ENCODE data around the gene WDR35.

WDR35 gene

GRCh38 chr2:20008703-20009102 lies 18.8 kb upstream of the WDR35 start:
- DNase-seq = no peak

DNA sequence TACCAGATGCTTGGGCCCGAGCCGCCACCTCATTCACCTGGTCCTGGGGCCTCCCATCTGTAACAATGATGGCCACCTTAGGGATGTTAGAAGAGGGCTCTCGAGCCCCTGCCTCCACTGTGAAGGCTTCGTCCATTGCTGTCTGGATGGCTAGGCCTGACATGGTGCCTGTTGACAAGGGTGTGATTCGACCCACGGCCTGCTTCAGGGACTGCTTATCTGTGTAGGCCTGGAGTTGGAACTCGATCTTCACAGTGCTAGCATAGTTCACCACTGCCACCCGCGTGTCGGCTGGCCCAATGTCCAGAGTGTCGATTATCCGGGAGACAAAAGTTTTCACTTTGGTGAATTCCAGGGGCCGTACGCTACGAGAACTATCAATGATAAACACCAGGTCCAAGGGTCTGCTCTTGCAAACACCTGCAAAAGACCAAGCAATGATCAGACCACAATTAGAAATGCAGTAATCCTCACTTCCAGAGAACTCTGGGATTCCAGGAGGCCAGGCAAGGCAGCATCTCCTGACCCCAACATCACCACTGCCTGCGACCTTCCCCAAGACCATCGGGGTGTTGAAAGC lies 16.1 kb upstream of the WDR35 start:
- no peak for DNase-seq

GRCh38 chr2:20005067-20005627 lies 15.2 kb upstream of the WDR35 start:
- DNase-seq = no peak

GRCh38 chr2:20001361-20001863 lies 11.5 kb upstream of the WDR35 start:
- DNase-seq = no peak

DNA sequence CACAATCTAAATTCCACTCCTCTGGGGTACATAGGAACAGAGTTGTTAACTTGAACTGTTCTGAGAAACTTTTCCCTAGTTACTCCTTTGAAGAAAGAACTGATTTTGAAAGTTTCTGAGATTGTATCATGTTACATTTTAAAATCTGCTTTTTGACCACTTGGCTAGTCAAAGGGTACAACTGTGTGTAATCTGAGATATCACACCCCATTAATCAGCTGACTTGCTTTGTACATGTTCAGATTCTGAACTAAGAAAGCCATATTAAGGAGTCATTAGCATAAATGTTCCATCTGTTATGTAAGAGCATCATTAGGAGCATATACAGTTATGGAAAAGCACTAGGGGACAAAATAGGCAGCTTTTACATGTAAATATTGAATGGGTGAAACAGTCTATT lies 3.8 kb upstream of the WDR35 start:
- DNase-seq = no peak

DNA sequence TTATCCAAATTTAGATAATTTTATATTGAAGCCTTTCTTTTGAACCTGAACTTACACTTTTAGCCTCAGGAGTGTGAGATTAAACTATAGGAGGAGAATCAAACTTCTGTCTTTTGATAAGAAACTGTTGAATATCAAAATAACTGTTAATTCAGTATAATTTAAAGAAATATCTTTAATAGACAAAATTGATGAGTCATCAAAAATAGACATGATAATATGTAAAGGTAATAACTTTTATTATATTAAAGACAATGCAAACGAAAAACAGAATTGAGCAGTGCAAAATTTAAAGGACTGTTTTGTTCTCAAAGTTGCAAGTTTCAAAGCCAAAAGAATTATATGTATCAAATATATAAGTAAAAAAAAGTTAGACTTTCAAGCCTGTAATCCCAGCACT lies 2.0 kb upstream of the WDR35 start:
- no peak for DNase-seq

- no peak for DNase-seq
Measured at GRCh38 chr2:19990416-19990728, 467 bp upstream of the WDR35 start.

DNA sequence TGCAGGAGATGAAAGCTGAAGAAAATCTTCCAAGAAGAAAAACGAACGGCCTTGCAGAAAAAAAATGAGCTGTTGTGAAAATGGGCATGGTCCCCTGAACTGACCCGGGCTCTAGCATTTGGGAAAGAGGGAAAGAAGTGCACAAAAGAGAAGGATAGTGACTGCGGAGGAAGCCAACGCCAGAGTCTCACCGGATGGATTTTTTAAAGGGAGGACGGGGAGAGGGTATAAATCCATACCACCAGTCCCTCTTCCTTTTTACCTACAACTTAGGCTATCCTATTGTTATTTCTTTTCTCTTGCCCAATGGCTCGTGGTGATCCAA lies 601 bp downstream of the WDR35 start:
- no peak for DNase-seq

DNA sequence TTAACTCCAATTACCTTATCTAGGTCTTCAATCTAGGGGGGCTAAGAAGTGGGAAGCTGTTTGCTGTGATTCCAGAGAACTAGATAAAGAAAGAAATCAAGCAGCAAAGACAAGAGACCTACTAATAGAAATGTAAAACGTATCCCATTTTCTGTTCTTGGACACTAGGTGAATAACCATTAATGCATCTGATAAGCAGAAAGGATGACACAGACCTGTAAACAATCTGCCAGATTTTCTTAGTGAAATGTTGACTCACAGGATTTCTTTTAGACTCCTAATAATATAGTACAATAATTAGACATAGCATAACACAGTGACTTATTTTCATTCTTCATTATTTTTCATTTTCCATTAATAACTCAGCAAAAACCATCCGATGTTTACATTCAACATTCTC lies 1.3 kb downstream of the WDR35 start:
- DNase-seq = no peak

DNA sequence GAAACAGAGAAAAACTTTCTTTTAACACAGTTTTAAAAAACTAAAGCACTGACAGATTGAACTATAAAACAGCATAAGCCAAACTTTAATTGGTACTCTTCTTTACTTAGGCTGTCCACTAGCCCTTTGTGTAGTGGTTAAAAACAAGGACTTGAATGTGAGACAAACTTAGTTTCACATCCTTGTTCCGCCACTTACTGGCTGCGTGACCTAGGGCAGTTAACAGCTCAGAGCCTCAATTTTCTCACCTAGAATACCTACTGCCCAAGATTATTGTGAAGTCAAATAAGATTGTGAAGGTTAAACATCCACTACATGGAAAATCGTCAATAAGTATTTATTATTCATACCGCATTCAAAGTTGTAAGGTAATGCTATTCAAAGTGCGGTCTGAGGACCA lies 2.0 kb downstream of the WDR35 start:
- DNase-seq = no peak

DNA sequence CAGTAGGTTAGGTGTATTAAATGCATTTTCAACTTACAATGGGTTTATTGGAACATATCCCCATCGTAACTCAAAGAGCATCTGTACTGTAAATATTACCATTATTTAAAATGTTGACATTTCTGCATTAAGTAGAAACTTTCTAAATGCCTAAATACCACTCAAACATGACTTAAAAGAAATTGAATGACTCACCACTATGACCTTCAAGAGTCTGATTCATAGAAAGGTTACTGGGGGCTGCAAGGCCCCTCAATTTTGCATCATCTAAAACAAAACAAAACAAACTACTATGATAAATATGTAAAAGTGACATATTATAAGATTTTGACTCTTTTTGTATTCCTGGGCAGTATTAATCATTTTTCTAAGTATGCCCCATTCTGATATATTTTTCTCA lies 7.6 kb downstream of the WDR35 start:
- DNase-seq = no peak

DNA sequence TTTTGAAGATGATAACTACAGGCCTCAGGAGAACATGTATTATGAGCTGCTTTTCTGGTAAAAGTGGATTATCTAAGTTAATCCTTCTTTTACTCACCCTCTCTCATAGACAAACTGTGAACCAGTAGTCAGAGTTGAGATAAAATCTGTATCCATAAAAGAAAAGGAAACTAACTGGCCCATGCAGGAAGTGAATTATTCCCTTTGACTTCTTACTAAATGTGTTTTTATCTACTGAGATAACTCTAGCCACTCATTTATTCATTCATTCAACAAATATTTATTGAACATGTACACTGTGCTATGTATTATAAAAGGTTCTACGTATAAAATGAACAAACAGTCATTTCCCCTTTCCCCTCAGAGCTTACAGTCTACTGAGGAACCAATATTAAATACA lies 10.0 kb downstream of the WDR35 start:
- DNase-seq = no peak

- no peak for DNase-seq
Measured at GRCh38 chr2:19973466-19973865, 16.4 kb downstream of the WDR35 start.

- DNase-seq = no peak
Measured at GRCh38 chr2:19971691-19972090, 18.2 kb downstream of the WDR35 start.

- DNase-seq = no peak
Measured at GRCh38 chr2:19963386-19963785, 26.5 kb downstream of the WDR35 start.

DNA sequence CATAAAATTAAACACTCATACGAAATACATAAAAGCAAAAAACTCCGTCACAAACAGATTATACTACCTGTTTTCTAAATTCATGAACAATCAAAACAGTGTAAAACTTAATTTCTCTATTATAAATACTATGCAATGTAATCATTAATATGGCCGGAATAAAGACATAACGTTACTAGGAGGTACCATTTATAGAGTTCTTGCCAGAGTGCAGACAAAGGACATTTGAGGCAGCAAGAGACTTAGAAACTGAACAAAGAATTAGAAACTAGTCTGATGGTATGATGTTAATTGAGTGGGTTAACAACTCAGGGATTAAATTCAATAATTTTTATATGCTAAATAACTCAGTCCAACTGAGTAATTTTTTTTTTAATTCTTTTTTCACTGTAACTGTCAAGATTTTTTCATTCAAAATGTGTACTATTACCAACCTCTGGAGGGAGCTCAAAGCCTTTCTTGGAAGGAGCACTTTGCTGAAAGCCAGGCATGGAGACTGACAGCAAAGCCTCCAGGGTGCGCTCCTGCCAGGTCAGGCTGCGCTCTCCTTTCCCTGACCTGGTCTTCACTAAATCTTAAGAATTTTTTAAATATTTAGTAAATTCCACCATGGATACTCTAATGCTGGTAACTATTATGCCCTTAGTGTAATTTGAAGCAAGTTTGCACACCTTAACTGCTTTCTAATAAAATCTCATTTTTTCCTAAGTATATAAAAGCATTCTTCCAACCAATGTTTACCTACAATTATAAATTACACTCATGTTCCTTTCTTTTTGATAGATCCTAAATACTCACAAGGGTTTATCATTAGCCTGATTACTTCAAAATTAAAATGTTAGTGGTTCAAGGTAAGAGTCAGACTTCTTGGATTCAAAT lies 34.1 kb downstream of the WDR35 start:
- peak; percentile 42 for DNase-seq

DNA sequence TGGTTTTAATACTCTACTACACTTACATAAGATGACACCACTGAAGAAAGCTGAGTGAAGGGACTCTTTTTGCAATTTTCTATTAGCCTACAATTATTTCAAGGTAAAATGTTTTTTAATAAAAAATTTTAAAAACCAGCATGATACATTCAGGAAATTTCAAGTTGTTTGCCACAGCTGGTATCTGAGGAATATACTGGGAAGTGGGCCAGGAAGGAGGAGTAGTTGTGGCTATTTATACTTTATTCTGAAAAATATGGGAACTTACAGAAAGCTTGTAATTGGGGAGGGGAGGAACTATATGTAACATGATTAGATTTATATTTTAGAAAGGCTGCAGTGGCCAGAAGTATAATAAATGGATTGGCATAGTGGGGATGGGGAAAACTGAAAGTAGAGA lies 40.8 kb downstream of the WDR35 start:
- no peak for DNase-seq

DNA sequence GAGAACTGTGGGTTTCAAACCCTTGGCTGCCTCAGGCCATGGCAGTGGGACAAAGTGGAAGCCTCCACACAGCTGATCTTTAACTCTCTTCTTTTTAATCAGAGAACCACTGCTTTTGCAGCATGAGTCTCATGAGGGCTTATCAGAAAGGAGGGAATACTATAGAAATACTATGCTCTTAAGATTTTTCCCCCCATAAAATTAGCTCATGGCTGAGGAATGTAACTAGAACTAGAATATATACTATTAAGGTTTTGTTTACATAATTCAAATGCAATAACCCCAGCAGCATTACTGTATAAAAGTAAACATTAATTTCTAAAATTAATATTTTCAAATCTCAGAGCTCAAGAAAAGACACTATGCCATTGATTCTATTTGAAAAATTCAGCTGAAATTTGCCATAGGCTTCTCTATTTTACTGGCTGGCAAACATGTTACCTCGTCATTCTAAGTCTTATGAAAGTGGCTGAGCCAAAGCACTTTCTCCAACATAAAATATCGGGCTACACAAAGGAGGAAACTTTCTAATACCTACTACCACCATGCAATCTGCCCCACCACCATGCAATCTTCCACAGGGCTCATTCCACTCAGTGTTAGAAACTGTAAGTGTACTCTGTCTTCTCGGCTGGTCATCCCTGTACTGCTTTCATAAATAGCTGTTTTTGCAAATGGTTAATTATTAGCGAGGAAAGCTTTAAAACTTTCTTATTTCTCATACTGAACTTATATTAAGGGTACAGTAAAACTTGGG lies 42.5 kb downstream of the WDR35 start:
- no peak for DNase-seq

DNA sequence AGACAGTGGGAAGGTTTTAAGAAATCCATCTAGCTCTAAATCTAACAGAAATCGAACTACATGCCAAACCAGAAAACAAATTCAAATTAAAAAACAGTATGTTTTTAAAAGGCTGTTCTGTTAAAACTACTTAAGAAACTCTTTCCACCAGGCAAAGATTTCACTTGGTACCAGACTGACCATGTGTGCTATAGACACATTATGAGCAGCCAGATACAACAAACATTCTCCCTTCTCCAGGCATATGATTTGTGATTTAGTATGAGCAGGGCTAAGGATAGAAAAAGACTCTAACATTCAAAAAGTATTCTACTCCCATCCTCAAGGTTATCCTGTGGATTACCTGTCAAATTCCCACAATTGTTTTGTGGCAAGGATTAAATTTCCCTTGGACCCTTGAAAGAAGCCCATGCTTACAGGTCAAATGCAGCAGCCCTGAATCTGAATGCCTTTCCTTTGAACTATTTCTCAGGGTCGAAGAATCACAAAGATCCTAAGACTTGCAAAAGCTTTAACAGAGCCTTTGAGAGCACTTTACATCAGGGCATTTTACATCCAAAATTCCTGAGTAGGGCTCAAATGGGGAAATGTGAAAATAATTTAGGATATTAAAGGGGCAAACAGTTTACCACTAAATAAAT lies 45.6 kb downstream of the WDR35 start:
- no peak for DNase-seq

GRCh38 chr2:19943189-19943588 lies 46.7 kb downstream of the WDR35 start:
- DNase-seq = no peak

DNA sequence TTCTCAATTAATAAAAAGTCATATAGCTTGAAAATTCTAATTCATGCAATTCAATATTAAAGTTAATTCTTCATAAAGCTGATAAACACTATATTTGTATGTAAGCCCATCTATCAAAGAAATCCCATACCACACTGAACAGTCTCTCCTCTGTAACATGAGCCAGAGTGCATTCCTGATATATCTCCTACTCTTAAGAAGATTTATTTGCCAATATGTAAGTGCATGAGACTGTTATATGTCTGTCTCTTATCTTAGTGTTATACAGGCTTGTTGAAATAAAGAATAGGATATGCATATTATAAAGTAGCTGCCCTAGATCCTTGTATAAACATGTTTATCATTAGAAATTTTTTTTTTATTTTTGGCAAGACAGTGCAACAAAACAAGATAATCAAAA lies 47.7 kb downstream of the WDR35 start:
- DNase-seq = no peak

DNA sequence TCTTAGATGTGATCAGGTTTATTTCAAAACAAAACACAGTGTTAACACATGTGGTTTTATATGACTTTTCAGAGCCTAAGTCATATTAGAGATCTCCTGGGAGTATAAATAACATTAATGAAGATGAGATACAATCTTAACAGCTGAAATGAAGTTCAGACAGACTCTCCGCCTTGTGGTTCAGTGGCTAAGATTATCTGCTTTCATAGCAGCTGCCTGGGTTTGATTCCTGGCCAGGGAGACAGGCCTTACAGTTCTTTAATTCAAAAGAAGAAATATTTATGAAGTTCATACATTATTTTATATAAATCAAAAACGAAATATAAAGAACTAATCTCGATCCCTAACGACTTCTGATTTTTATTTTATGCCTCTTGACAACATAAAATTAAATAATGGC lies 52.9 kb downstream of the WDR35 start:
- DNase-seq = no peak

- no peak for DNase-seq
Measured at GRCh38 chr2:19936203-19936602, 53.7 kb downstream of the WDR35 start.
